ENCODE measurements around the gene MAP2K5.

GRCh38 chr15:67690936-67691335, 148.4 kb downstream of the MAP2K5 start:
- TF ChIP-seq, protein P1, sequence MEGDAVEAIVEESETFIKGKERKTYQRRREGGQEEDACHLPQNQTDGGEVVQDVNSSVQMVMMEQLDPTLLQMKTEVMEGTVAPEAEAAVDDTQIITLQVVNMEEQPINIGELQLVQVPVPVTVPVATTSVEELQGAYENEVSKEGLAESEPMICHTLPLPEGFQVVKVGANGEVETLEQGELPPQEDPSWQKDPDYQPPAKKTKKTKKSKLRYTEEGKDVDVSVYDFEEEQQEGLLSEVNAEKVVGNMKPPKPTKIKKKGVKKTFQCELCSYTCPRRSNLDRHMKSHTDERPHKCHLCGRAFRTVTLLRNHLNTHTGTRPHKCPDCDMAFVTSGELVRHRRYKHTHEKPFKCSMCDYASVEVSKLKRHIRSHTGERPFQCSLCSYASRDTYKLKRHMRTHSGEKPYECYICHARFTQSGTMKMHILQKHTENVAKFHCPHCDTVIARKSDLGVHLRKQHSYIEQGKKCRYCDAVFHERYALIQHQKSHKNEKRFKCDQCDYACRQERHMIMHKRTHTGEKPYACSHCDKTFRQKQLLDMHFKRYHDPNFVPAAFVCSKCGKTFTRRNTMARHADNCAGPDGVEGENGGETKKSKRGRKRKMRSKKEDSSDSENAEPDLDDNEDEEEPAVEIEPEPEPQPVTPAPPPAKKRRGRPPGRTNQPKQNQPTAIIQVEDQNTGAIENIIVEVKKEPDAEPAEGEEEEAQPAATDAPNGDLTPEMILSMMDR (IDR thresholded peaks at IDR 0.05) = no peak
- no peak for TF ChIP-seq POLR2A (IDR thresholded peaks at IDR 0.05)

Data from right lobe of liver (tissue), 4 donors.